HFFc6 (cell line): ENCODE data around the gene MMD. TPM values are rescaled to one million over a fixed set of nuclear protein-coding genes. Genes with fewer than 3 reads are reported as not detected.

Experiments used
- DNase-seq: peaks from one replicate; pipeline ENCODE4 v3.0.0-alpha.2; 2018
- H3K27ac Mint-ChIP-seq: 2 replicates; pipeline ENCODE4 v1.8.0; 2020; ENCODE audit warnings: mild to moderate bottlenecking, mixed read lengths
- H3K27me3 Mint-ChIP-seq: 2 replicates; pipeline ENCODE4 v1.8.0; 2021; ENCODE audit warnings: mild to moderate bottlenecking, moderate library complexity, mixed read lengths; ENCODE audit not compliant: insufficient read depth
- H3K36me3 Mint-ChIP-seq: 2 replicates; pipeline ENCODE4 v1.8.0; 2021; ENCODE audit warnings: low read depth, mixed read lengths
- H3K4me1 Mint-ChIP-seq: 2 replicates; pipeline ENCODE4 v1.8.0; 2020; ENCODE audit warnings: low read depth, mixed read lengths
- H3K4me3 Mint-ChIP-seq: 2 replicates; pipeline ENCODE4 v1.8.0; 2020; ENCODE audit warnings: mild to moderate bottlenecking, moderate library complexity, mixed read lengths
- H3K9me3 Mint-ChIP-seq: 2 replicates; pipeline ENCODE4 v1.8.0; 2020; ENCODE audit warnings: mild to moderate bottlenecking, mixed read lengths
- total RNA-seq, 6 experiments: library from RNA; stranded (reverse); fragmentation: NEBNext Ultra II Directional; extraction: Animal tissue kit (Norgen Biotek cat#: 25700); gene quantifications; 2 replicates in 1 of 6; 3 replicates in 5 of 6; pipeline ENCODE4 v1.2.3, GENCODE V29; 2021
- TF ChIP-seq, protein P1 (sequence below): fragments of 200-600 bp; sonication (generic); IDR thresholded peaks from 2 replicates; pipeline ENCODE4 v1.5.0; 2021; ENCODE audit warnings: antibody characterized with exemption, mild to moderate bottlenecking

Gene MMD
- total RNA-seq, 6 experiments from 2014 or later = 2.1 to 4.0 (median 3.6) TPM

DNA sequence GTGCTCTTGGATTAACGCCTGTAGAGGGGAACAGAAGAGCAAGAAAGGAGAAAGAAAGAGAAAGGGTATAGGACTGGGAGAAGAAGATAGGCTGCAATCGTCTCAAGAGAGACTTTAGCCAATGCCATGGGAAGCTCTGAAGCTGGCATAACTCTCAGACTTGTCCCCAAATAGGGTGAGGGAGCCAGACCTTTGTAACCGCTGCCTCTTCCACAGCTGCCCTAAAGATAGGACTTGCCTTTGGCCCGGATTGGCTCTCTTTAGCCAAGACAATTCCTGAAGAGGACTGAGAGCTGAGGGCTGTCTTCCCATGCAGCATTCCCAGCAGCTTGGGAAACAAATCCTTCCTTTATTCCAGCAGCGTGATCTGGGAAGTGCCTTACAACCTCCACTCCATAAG, 20.8 kb upstream of the MMD start:
- H3K4me3 Mint-ChIP-seq = no peak overlapping the region
- TF ChIP-seq, protein P1, sequence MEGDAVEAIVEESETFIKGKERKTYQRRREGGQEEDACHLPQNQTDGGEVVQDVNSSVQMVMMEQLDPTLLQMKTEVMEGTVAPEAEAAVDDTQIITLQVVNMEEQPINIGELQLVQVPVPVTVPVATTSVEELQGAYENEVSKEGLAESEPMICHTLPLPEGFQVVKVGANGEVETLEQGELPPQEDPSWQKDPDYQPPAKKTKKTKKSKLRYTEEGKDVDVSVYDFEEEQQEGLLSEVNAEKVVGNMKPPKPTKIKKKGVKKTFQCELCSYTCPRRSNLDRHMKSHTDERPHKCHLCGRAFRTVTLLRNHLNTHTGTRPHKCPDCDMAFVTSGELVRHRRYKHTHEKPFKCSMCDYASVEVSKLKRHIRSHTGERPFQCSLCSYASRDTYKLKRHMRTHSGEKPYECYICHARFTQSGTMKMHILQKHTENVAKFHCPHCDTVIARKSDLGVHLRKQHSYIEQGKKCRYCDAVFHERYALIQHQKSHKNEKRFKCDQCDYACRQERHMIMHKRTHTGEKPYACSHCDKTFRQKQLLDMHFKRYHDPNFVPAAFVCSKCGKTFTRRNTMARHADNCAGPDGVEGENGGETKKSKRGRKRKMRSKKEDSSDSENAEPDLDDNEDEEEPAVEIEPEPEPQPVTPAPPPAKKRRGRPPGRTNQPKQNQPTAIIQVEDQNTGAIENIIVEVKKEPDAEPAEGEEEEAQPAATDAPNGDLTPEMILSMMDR = no peak
- H3K27me3 Mint-ChIP-seq = peaks cover 9% of the 10 kb centered on the region
- H3K36me3 Mint-ChIP-seq = no peaks in the 10 kb centered on the region
- DNase-seq = no peak
- H3K9me3 Mint-ChIP-seq = peaks cover 3% of the 10 kb centered on the region; the same call in 1 of the 2 replicates
- H3K4me1 Mint-ChIP-seq = peaks cover 27% of the 10 kb centered on the region
- no peak overlapping the region for H3K27ac Mint-ChIP-seq

DNA sequence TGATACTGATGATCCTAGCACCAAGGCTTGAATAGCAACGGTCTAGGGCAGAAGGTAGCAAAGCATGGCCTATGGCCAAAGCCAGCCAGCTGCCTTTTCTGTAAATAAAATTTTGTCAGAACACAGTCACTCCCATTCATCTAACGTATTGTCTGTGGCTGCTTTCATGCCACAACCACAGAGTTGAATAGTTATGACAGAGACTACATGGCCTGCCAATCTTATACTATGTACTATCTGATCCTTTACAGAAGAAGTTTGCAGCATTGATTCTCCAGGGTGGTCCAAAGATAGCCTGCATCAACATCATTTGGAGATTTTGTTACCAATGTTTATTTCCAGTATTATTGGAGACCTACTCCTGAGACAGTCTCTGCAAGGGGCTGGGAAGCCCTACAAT, 19.9 kb upstream of the MMD start:
- TF ChIP-seq, protein P1 = no peak
- DNase-seq = no peak
- Mint-ChIP-seq H3K36me3 (no peaks in the 10 kb centered on the region), H3K9me3 (peaks cover 3% of the 10 kb centered on the region; the same call in 1 of the 2 replicates), H3K27me3 (peaks cover 10% of the 10 kb centered on the region), H3K27ac (no peak overlapping the region), H3K4me3 (no peak overlapping the region), H3K4me1 (peaks cover 29% of the 10 kb centered on the region)

- Mint-ChIP-seq H3K36me3 (no peaks in the 10 kb centered on the region), H3K27ac (no peak overlapping the region), H3K9me3 (peaks cover 3% of the 10 kb centered on the region; the same call in 1 of the 2 replicates), H3K4me3 (no peak overlapping the region), H3K27me3 (peaks cover 10% of the 10 kb centered on the region), H3K4me1 (peaks cover 30% of the 10 kb centered on the region)
- TF ChIP-seq, protein P1 = no peak
- DNase-seq = no peak
These were observed 18.8 kb upstream of the MMD start for GRCh38 chr17:55440391-55440790.

GRCh38 chr17:55437159-55437605, 15.5 kb upstream of the MMD start:
- TF ChIP-seq, protein P1 = no peak
- no peak for DNase-seq
- H3K4me1 Mint-ChIP-seq = peaks cover 47% of the 10 kb centered on the region
- H3K4me3 Mint-ChIP-seq = no peak overlapping the region
- H3K27ac Mint-ChIP-seq = no peak overlapping the region
- peaks cover 3% of the 10 kb centered on the region; the same call in 1 of the 2 replicates for H3K9me3 Mint-ChIP-seq
- no peaks in the 10 kb centered on the region for H3K36me3 Mint-ChIP-seq
- peaks cover 10% of the 10 kb centered on the region for H3K27me3 Mint-ChIP-seq

DNA sequence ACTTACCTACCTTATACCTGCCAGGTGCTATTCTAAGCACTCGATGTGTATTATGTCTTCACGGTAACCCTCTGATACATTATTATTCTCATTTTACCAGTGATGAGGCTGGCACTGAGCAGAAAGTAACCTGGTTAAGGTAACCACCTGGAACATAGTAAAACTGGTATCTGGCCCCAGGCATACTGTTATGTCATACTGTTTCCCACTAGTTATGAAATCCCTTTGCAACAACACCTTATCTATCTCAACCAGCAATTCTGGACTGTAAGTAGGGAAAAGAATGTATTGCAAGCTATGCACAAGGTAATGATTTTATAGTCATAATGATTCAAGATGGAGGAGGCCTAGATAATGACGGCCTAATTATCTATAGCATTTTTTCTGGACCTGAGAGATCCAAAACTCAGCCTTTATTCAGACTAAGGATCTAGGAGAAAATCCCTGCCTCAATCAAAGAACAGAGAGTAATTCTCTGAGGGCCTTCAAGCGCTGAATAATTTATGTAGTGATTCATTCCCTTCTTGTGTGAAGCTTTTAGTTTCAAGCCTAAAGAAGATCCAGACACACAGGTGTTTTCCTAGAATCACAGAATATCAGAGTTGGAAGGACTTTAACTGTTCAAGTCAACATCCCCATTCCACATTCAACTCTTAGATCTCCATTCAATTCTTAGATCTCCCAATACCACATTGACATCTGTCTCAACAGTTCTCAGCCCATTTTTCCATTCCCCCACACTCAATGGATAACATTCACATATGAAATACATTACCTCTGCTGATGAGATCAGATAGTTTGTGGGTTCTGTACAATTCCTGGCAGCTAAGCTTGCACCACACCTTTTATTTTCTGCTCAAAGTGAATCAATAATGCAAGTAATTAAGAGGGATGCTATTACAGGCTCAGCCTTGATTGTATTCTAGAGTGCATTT, 14.9 kb upstream of the MMD start:
- H3K36me3 Mint-ChIP-seq = no peaks in the 10 kb centered on the region
- H3K4me1 Mint-ChIP-seq = peaks cover 50% of the 10 kb centered on the region
- TF ChIP-seq, protein P1 = no peak
- H3K9me3 Mint-ChIP-seq = peaks cover 3% of the 10 kb centered on the region; the same call in 1 of the 2 replicates
- DNase-seq = no peak
- no peak overlapping the region for H3K27ac Mint-ChIP-seq
- H3K27me3 Mint-ChIP-seq = peaks cover 10% of the 10 kb centered on the region
- no peak overlapping the region for H3K4me3 Mint-ChIP-seq
